ENCODE measurements around the gene TMEM161A. TPM values are rescaled to one million over a fixed set of nuclear protein-coding genes. Genes with fewer than 3 reads are reported as not detected.
A peak's percentile ranks its signal among the peaks of the same experiment; 100 is the strongest.

The TMEM161A gene
- total and polyA plus RNA-seq, 8 donors: 10.5 to 35.6 (median 12.2) TPM

DNA sequence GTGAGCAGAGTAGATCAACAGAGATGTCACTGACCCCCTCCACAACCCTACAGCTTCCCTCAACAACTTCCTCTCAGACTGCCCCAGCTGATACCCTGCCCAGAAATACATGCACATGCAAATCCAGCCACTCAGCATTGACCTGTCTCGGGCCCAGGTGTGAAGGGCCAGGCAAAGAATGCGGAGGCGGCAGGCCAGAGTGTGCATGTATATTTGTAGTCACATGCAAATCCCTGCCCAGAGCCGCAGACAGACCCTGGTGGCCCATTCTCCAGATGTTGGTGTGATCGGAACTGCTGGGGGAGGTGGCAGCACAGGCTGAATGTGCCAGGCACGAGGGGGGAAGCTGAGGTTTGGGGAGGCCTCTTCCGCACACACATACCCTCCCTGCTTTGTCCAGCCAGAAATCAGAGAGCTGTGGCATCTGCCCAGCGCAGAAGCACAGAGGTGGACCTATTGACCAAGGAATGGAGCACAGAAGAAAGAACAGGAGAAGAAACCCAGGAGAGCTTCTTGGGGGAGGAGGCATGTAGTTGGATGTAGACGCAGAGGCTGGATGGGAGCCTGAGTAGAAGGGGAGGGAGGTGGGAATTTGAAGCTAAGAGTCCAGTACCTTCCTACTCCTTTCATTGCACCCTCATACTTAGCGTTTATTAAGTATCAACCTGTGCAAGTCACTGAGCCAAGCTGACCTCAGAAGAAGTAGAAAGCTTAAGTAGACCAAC, 17.4 kb upstream of the TMEM161A start:
- 88 to 94% methylated on average over 10 of the region's 10 CpGs for WGBS, 2 donors
- TF ChIP-seq CTCF (IDR thresholded peaks at IDR 0.05): no peak
- H3K27me3 ChIP-seq: no peaks in the 10 kb centered on the region
- ATAC-seq (no peak), FAIRE-seq (no peak), DNase-seq (no peak)
- no peak overlapping the region for H3K27ac ChIP-seq
- no peaks in the 10 kb centered on the region for H3K9me3 ChIP-seq
- intact Hi-C loops (cut with DNase I): no loop called here
- no peak overlapping the region for H3K4me3 ChIP-seq
- no peaks in the 10 kb centered on the region for H3K4me1 ChIP-seq
- H3K36me3 ChIP-seq: no peaks in the 10 kb centered on the region

DNA sequence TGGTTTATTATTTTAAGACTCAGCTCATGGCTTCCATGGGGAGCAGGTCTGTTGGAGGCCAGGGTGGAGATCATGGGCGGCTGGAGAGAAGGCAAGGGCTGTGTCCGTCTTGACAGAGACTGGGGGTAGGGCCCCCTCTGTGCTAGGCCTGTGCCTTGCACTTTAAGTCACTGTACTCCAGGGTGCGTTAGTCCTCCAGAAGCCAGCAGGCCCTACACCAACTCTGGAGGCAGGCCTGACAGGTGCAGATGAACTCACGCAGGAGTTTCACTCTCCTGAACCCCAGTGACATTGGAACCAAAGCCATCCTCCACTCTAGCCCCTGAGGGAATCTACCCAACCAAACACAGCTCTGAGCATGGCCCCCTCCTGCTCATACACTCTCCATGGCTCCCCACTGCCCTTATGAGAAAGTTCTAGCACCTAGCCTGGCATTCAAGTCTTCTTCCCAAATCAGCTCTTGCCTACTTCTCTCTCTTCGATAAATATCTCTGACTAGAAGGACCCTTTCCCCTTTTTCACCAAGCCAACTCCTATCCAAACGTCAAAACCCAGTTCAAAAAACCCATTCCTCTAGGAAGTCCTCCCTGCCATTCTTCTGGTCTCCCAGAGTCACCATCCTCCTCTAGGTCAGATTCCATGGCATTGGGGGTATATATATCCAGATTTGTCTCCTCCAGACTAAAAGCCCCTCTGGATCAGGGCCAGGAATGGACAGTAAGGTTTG, 16.7 kb upstream of the TMEM161A start:
- Histone ChIP-seq H3K9me3 (no peaks in the 10 kb centered on the region), H3K27me3 (no peaks in the 10 kb centered on the region), H3K36me3 (no peaks in the 10 kb centered on the region), H3K27ac (no peak overlapping the region), H3K4me1 (no peaks in the 10 kb centered on the region), H3K4me3 (no peak overlapping the region)
- no peak for TF ChIP-seq CTCF (IDR thresholded peaks at IDR 0.05)
- FAIRE-seq: no peak
- DNase-seq: no peak
- intact Hi-C loops (cut with DNase I): no loop called here
- ATAC-seq: no peak
- WGBS, 2 donors: 90 to 93% methylated on average over 6 of the region's 6 CpGs

GRCh38 chr19:19152668-19153384, 14.5 kb upstream of the TMEM161A start:
- no peak for FAIRE-seq
- WGBS, 2 donors: 74 to 81% methylated on average over 13 of the region's 13 CpGs

GRCh38 chr19:19151418-19151817, 13.1 kb upstream of the TMEM161A start:
- DNase-seq (peak in 1 of 6 donors; percentile 37), ATAC-seq (no peak), FAIRE-seq (no peak)
- Histone ChIP-seq H3K27ac (no peak overlapping the region), H3K36me3 (no peaks in the 10 kb centered on the region), H3K9me3 (no peaks in the 10 kb centered on the region), H3K4me3 (no peak overlapping the region), H3K27me3 (no peaks in the 10 kb centered on the region), H3K4me1 (no peaks in the 10 kb centered on the region)
- no peak for TF ChIP-seq CTCF (IDR thresholded peaks at IDR 0.05)
- WGBS, 2 donors: 72 to 77% methylated on average over 11 of the region's 11 CpGs
- intact Hi-C loops (cut with DNase I): no loop called here

More at GRCh38 chr19:19152668-19153384, 14.5 kb upstream of the TMEM161A start:
- no peak overlapping the region for H3K4me3 ChIP-seq
- no peak for ATAC-seq
- H3K4me1 ChIP-seq: no peaks in the 10 kb centered on the region
- no peaks in the 10 kb centered on the region for H3K27me3 ChIP-seq
- no peak for TF ChIP-seq CTCF (IDR thresholded peaks at IDR 0.05)
- H3K36me3 ChIP-seq: no peaks in the 10 kb centered on the region
- H3K27ac ChIP-seq: no peak overlapping the region
- no peak for DNase-seq
- intact Hi-C loops (cut with DNase I): no loop called here
- H3K9me3 ChIP-seq: no peaks in the 10 kb centered on the region
